ENCODE results near the gene PER3.
A peak's percentile ranks its signal among the peaks of the same experiment; 100 is the strongest.

PER3 gene

GRCh38 chr1:7783826-7784491 is at the start of gene PER3:
TSS of gene PER3 (plus strand) at chr1:7784291. CDS start at chr1:7784878, 587 bp downstream.
- peak; percentile 99 for DNase-seq

GRCh38 chr1:7738044-7738443 is 46.0 kb upstream of the PER3 start:
- DNase-seq: no peak

- DNase-seq: no peak
Measured at GRCh38 chr1:7743346-7743745, 40.7 kb upstream of the PER3 start.

GRCh38 chr1:7744882-7745281 is 39.2 kb upstream of the PER3 start:
- no peak for DNase-seq

- no peak for DNase-seq
Measured at GRCh38 chr1:7745783-7746182, 38.3 kb upstream of the PER3 start.

GRCh38 chr1:7747605-7748004 is 36.5 kb upstream of the PER3 start:
- DNase-seq: no peak

- DNase-seq: peak; percentile 50
Measured at GRCh38 chr1:7749126-7749525, 35.0 kb upstream of the PER3 start.

GRCh38 chr1:7751174-7751573 is 32.9 kb upstream of the PER3 start:
- DNase-seq: no peak

GRCh38 chr1:7752512-7753417 is 31.3 kb upstream of the PER3 start:
- DNase-seq: peak; percentile 79

- no peak for DNase-seq
Measured at GRCh38 chr1:7753641-7754040, 30.4 kb upstream of the PER3 start.

GRCh38 chr1:7754234-7754633 is 29.9 kb upstream of the PER3 start:
- DNase-seq: no peak

- peak; percentile 36 for DNase-seq
Measured at GRCh38 chr1:7755448-7755847, 28.6 kb upstream of the PER3 start.

GRCh38 chr1:7760245-7760644 is 23.8 kb upstream of the PER3 start:
- DNase-seq: no peak

GRCh38 chr1:7761103-7761502 is 23.0 kb upstream of the PER3 start:
- no peak for DNase-seq

- no peak for DNase-seq
Measured at GRCh38 chr1:7767176-7767575, 16.9 kb upstream of the PER3 start.

- peak; percentile 49 for DNase-seq
Measured at GRCh38 chr1:7768583-7768982, 15.5 kb upstream of the PER3 start.

- peak; percentile 75 for DNase-seq
Measured at GRCh38 chr1:7769673-7770412, 14.2 kb upstream of the PER3 start.

GRCh38 chr1:7770669-7770996 is 13.5 kb upstream of the PER3 start:
- DNase-seq: no peak

GRCh38 chr1:7770997-7771822 is 12.9 kb upstream of the PER3 start, which contains the start of gene VAMP3:
TSS of gene VAMP3 (plus strand) at chr1:7771296. CDS start at chr1:7771384, 88 bp downstream.
- DNase-seq: peak; percentile 85

- no peak for DNase-seq
Measured at GRCh38 chr1:7771823-7772299, 12.2 kb upstream of the PER3 start.

GRCh38 chr1:7777591-7777990 is 6.5 kb upstream of the PER3 start:
- DNase-seq: no peak

GRCh38 chr1:7778133-7778628 is 5.9 kb upstream of the PER3 start:
- no peak for DNase-seq
